ENCODE measurements around the gene PFN4.
"Not testable (repeated sequence)": the region's sequence is repeated elsewhere in the genome, so short reads cannot be mapped to it uniquely, and the experiment has no call there.

The PFN4 gene

GRCh38 chr2:24111407-24111901, 11.7 kb downstream of the PFN4 start:
- no peak for DNase-seq (ENCODE audit: low read depth)

GRCh38 chr2:24110660-24111303, 12.4 kb downstream of the PFN4 start:
- DNase-seq (ENCODE audit: low read depth): no peak

- DNase-seq (ENCODE audit: low read depth): not testable (repeated sequence)
Measured at GRCh38 chr2:24109431-24109830, 13.7 kb downstream of the PFN4 start.

- no peak for DNase-seq (ENCODE audit: low read depth)
Measured at GRCh38 chr2:24107336-24107735, 15.8 kb downstream of the PFN4 start.

GRCh38 chr2:24106786-24107185, 16.3 kb downstream of the PFN4 start:
- DNase-seq (ENCODE audit: low read depth): no peak

GRCh38 chr2:24105816-24106215, 17.3 kb downstream of the PFN4 start:
- no peak for DNase-seq (ENCODE audit: low read depth)

GRCh38 chr2:24104906-24105305, 18.2 kb downstream of the PFN4 start:
- DNase-seq (ENCODE audit: low read depth): no peak

GRCh38 chr2:24104110-24104650, 19.0 kb downstream of the PFN4 start:
- no peak for DNase-seq (ENCODE audit: low read depth)

- DNase-seq (ENCODE audit: low read depth): no peak
Measured at GRCh38 chr2:24102677-24103076, 20.5 kb downstream of the PFN4 start.

- DNase-seq (ENCODE audit: low read depth): no peak
Measured at GRCh38 chr2:24101992-24102391, 21.1 kb downstream of the PFN4 start.

GRCh38 chr2:24100732-24101131, 22.4 kb downstream of the PFN4 start:
- DNase-seq (ENCODE audit: low read depth): not testable (repeated sequence)

- DNase-seq (ENCODE audit: low read depth): not testable (repeated sequence)
Measured at GRCh38 chr2:24095171-24095677, 27.9 kb downstream of the PFN4 start.

GRCh38 chr2:24093270-24093669, 29.9 kb downstream of the PFN4 start:
- DNase-seq (ENCODE audit: low read depth): not testable (repeated sequence)

- no peak for DNase-seq (ENCODE audit: low read depth)
Measured at GRCh38 chr2:24088821-24089359, 34.2 kb downstream of the PFN4 start.

- DNase-seq (ENCODE audit: low read depth): no peak
Measured at GRCh38 chr2:24087032-24087431, 36.1 kb downstream of the PFN4 start.

GRCh38 chr2:24086241-24086640, 36.9 kb downstream of the PFN4 start:
- no peak for DNase-seq (ENCODE audit: low read depth)

- no peak for DNase-seq (ENCODE audit: low read depth)
Measured at GRCh38 chr2:24085200-24085489, 38.0 kb downstream of the PFN4 start.

- DNase-seq (ENCODE audit: low read depth): peak; percentile 72
Measured at GRCh38 chr2:24084386-24085199, 38.5 kb downstream of the PFN4 start, which contains the start of gene TP53I3. TP53I3 (minus strand) TSS chr2:24084834; CDS start chr2:24084326, 508 bp downstream.

GRCh38 chr2:24083567-24084385, 39.4 kb downstream of the PFN4 start:
- no peak for DNase-seq (ENCODE audit: low read depth)

GRCh38 chr2:24082787-24083566, 40.2 kb downstream of the PFN4 start:
- no peak for DNase-seq (ENCODE audit: low read depth)

- DNase-seq (ENCODE audit: low read depth): no peak
Measured at GRCh38 chr2:24080701-24081100, 42.4 kb downstream of the PFN4 start.

All from activated T-helper 1 cell treated with Interleukin-2 at 50 U/mL for 16 hours (primary cell).